Suprapubic skin (tissue), 4 donors: ENCODE measurements around the gene KLRC1.
"Not testable (repeated sequence)": the region's sequence is repeated elsewhere in the genome, so short reads cannot be mapped to it uniquely, and the experiment has no call there.

Experiments
- CTCF ChIP-seq, 2 donors: fragments of 200-600 bp in 1 of 2; fragments of 450-650 bp in 1 of 2; sonication (generic) in 1 of 2; IDR thresholded peaks; one replicate each; pipeline ENCODE4 v1.5.1; 2016 to 2019; ENCODE audit warnings: antibody characterized with exemption in 2 of 2, mild to moderate bottlenecking in 1 of 2, moderate library complexity in 1 of 2
- EP300 ChIP-seq: sonication (generic); formaldehyde crosslinking; IDR thresholded peaks from one replicate; pipeline ENCODE4 v1.6.1; 2017; ENCODE audit warnings: antibody characterized with exemption
- POLR2A ChIP-seq, 2 donors: fragments of 450-650 bp; IDR thresholded peaks; one replicate each; pipeline ENCODE4 v1.6.1; 2017; ENCODE audit warnings: antibody characterized with exemption in 2 of 2, mild to moderate bottlenecking in 2 of 2, moderate library complexity in 2 of 2
- POLR2AphosphoS5 ChIP-seq, 3 donors: sonication (generic); formaldehyde crosslinking; IDR thresholded peaks; one replicate each; pipeline ENCODE4 v1.6.1; 2017; ENCODE audit warnings: antibody characterized with exemption in 3 of 3

- TF ChIP-seq CTCF (IDR thresholded peaks at IDR 0.05); POLR2A (IDR thresholded peaks at IDR 0.05); POLR2AphosphoS5 (IDR thresholded peaks at IDR 0.05); EP300: not testable (repeated sequence)
Observed at GRCh38 chr12:10424260-10424899, 28.8 kb downstream of the KLRC1 start.
